Measurements from ENCODE around the gene SYTL3.

SYTL3 gene

GRCh38 chr6:158636778-158637177 is 13.1 kb upstream of the SYTL3 start:
- TF ChIP-seq, protein P1, sequence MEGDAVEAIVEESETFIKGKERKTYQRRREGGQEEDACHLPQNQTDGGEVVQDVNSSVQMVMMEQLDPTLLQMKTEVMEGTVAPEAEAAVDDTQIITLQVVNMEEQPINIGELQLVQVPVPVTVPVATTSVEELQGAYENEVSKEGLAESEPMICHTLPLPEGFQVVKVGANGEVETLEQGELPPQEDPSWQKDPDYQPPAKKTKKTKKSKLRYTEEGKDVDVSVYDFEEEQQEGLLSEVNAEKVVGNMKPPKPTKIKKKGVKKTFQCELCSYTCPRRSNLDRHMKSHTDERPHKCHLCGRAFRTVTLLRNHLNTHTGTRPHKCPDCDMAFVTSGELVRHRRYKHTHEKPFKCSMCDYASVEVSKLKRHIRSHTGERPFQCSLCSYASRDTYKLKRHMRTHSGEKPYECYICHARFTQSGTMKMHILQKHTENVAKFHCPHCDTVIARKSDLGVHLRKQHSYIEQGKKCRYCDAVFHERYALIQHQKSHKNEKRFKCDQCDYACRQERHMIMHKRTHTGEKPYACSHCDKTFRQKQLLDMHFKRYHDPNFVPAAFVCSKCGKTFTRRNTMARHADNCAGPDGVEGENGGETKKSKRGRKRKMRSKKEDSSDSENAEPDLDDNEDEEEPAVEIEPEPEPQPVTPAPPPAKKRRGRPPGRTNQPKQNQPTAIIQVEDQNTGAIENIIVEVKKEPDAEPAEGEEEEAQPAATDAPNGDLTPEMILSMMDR (conservative IDR thresholded peaks at IDR 0.05; ENCODE audit: low read depth, low read length): no peak
- DNase-seq (ENCODE audit: low read depth): no peak
- no peak overlapping the region for H3K4me3 ChIP-seq (ENCODE audit: low read length)

- TF ChIP-seq, protein P1 (conservative IDR thresholded peaks at IDR 0.05; ENCODE audit: low read depth, low read length): no peak
- DNase-seq (ENCODE audit: low read depth): no peak
- H3K4me3 ChIP-seq (ENCODE audit: low read length): no peak overlapping the region
These were observed 11.5 kb upstream of the SYTL3 start for GRCh38 chr6:158638324-158638854.

- no peak overlapping the region for H3K4me3 ChIP-seq (ENCODE audit: low read length)
- no peak for DNase-seq (ENCODE audit: low read depth)
- TF ChIP-seq, protein P1 (conservative IDR thresholded peaks at IDR 0.05; ENCODE audit: low read depth, low read length): no peak
These were observed 10.8 kb upstream of the SYTL3 start for GRCh38 chr6:158639056-158639455.

DNA sequence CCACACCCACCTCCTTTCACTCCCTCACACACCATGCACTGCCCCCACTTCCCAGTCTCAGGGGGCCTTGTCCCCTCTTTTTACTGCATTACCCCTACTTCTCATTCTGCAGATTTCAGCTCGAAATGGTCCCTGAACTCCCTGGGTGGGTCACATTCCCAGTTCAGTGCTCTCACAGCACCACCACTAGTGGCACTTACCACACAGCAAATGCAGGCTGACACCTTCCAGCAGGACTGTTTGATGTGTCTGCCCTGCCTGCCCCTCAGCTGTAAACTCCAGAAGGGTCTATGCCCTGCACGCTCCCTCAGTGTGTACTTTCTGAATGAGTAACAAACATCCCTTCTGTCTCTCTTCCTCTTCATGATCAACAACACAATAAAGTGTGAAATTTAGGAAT is 9.3 kb upstream of the SYTL3 start:
- no peak overlapping the region for H3K4me3 ChIP-seq (ENCODE audit: low read length)
- no peak for DNase-seq (ENCODE audit: low read depth)
- TF ChIP-seq, protein P1 (conservative IDR thresholded peaks at IDR 0.05; ENCODE audit: low read depth, low read length): no peak

DNA sequence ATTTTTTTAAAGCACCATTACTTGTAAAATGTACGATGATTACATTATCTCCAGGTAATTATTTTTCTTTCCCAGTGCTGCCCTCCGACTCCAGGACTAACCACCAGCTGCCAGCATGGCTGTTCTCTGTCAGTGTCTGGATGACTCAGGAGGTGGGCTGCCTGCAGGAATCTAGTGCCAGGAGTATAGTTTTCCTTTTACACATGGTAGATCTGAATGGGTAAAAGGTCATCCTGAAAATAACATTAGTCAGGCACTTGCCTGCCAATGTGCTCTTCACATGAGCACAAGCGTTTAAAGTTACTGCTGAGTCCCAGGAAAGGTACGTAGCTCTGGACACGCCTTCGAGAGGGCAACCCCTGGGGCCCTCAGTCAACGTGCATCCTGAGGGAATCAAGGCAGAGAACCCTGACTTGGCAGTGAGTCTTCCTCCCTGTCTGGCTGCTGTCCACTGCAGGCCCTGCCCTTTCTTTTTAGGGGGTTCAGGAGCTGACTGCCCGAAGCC is 7.7 kb upstream of the SYTL3 start:
- TF ChIP-seq, protein P1 (conservative IDR thresholded peaks at IDR 0.05; ENCODE audit: low read depth, low read length): no peak
- peak overlapping the region; percentile 19 for H3K4me3 ChIP-seq (ENCODE audit: low read length)
- peak; percentile 76 for DNase-seq (ENCODE audit: low read depth)

- DNase-seq (ENCODE audit: low read depth): no peak
- H3K4me3 ChIP-seq (ENCODE audit: low read length): peak overlapping the region; percentile 75
These were observed 6.0 kb upstream of the SYTL3 start for GRCh38 chr6:158643836-158644230.

More at GRCh38 chr6:158643836-158644230, 6.0 kb upstream of the SYTL3 start:
- TF ChIP-seq, protein P1 (conservative IDR thresholded peaks at IDR 0.05; ENCODE audit: low read depth, low read length): no peak
